Suprapubic skin (tissue), 4 donors: Measurements from ENCODE around the gene IL2RA.

Experiments
- CTCF ChIP-seq, 2 donors: fragments of 200-600 bp in 1 of 2; fragments of 450-650 bp in 1 of 2; sonication (generic) in 1 of 2; IDR thresholded peaks; one replicate each; pipeline ENCODE4 v1.5.1; 2016 to 2019; ENCODE audit warnings: antibody characterized with exemption in 2 of 2, mild to moderate bottlenecking in 1 of 2, moderate library complexity in 1 of 2
- POLR2A ChIP-seq, 2 donors: fragments of 450-650 bp; IDR thresholded peaks; one replicate each; pipeline ENCODE4 v1.6.1; 2017; ENCODE audit warnings: antibody characterized with exemption in 2 of 2, mild to moderate bottlenecking in 2 of 2, moderate library complexity in 2 of 2
- POLR2AphosphoS5 ChIP-seq, 3 donors: sonication (generic); formaldehyde crosslinking; IDR thresholded peaks; one replicate each; pipeline ENCODE4 v1.6.1; 2017; ENCODE audit warnings: antibody characterized with exemption in 3 of 3

DNA sequence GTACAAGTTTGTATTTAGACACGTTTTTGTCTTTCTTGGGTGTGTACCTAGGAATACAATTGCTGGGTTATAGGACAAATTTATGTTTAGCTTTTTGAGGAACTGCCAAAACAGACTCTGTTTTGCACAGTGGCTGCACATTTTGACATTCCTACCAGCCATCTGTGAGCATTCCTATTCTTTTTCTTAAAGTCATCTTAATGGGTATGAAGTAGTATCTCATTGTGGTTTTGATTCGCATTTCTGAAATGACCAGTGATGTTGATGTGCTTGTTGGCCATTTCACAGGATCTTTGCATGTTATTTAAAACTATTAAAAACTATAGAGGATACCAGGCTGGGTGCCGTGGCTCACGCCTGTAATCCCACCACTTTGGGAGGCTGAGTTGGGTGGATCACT, 52.2 kb downstream of the IL2RA start:
- TF ChIP-seq CTCF (IDR thresholded peaks at IDR 0.05) (no peak), POLR2AphosphoS5 (IDR thresholded peaks at IDR 0.05) (no peak), POLR2A (IDR thresholded peaks at IDR 0.05) (no peak)
